ENCODE measurements around the gene ZBTB3.

The ZBTB3 gene

DNA sequence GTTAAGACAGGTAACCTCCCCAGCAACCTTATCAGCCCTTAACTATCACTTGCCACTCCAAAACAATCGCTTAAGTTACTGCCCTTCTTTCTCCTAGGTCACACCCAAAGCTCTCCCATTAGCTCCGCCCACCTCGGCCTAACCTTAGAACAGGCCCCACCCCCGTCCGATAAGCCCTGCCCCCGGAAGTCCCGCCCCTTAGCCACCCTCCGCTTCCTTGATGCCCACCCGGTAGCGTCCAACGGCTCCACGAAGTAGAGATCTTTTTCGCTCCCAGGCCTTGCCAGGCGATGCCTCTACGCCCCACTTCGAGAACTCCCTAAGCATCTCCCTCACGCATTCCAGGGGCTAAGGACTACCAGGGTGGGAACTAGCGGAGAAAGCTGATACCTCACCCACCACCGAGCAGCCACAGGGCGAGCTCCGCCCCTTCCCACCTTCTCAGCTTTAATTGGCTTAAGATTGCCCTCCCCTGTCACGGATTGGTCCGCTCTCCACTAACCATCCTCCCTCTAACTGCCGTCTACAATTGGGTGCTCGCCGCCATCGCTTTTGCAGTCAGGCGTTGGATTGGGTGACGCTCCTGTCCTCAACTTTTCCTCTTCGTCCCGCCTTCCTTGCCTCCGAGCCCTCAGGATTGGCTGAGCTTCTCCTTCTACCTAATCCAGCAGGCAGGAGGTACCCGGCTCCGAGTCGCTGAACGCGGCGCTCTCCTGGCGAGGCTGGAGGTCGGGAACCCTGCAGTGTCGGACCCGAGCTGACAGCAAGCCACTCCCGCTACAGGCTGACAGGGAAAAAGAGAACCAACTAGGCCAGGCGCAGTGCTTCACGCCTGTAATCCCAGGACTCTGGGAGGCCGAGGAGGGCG lies at the start of gene ZBTB3:
Gene ZBTB3, minus strand, starts transcription at position 425 of the 868 bp plus-strand sequence. CDS start 496 bp downstream, outside the sequence.
- in situ Hi-C loops (cut with MboI; ENCODE audit: low pct_unique_long_range_greater_than_20kb, low sequenced_read_pairs), result no loop called here
- DNase-seq, result peak; percentile 100

GRCh38 chr11:62801071-62801470 lies 47.1 kb upstream of the ZBTB3 start:
- in situ Hi-C loops (cut with MboI; ENCODE audit: low pct_unique_long_range_greater_than_20kb, low sequenced_read_pairs), result no loop called here
- DNase-seq, result no peak

GRCh38 chr11:62799486-62799885 lies 45.5 kb upstream of the ZBTB3 start:
- no peak for DNase-seq
- in situ Hi-C loops (cut with MboI; ENCODE audit: low pct_unique_long_range_greater_than_20kb, low sequenced_read_pairs), result no loop called here

GRCh38 chr11:62796281-62796680 lies 42.3 kb upstream of the ZBTB3 start:
- in situ Hi-C loops (cut with MboI; ENCODE audit: low pct_unique_long_range_greater_than_20kb, low sequenced_read_pairs), result no loop called here
- DNase-seq, result no peak

- DNase-seq, result no peak
- in situ Hi-C loops (cut with MboI; ENCODE audit: low pct_unique_long_range_greater_than_20kb, low sequenced_read_pairs), result no loop called here
Observed at GRCh38 chr11:62794201-62794775, 40.3 kb upstream of the ZBTB3 start.

- no peak for DNase-seq
- in situ Hi-C loops (cut with MboI; ENCODE audit: low pct_unique_long_range_greater_than_20kb, low sequenced_read_pairs), result no loop called here
Observed at GRCh38 chr11:62792202-62792575, 38.2 kb upstream of the ZBTB3 start.

DNA sequence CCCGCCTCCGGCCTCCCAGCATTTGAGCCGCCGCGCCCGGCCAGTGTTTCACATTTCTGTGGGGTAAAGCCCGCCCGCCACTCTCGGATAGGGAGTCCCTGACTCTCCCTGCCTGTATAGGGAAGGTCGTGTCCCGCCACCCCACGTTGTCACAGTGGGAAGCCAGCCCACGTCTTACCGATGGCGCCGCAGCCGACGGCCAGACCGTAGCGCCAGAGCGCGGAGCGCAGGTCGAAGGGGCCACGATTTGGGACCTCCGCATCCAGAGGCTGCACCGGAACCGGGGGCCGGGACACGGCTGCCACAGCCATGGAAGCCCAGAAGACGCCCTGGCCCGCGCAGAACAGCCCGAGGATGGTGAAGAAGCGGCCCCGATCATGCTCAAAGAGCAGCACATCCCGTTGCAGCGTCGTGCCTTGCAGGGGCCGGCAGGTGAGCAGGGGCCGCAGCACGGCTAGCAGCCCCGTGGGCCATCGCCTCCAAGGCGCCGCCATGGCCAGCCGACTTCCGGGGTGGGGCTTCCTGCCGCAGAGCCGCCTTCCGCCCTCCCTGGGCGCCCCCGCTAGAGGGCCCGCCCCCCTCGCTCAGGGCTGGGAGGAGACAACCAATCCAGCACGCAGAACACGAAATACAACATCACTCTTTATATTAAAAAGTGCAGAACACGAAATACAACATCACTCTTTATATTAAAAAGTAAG lies 37.7 kb upstream of the ZBTB3 start, which contains the start of gene TMEM223:
Gene TMEM223, minus strand, starts transcription at position 506 of the 701 bp plus-strand sequence. Its CDS starts 12 bp downstream, at position 494.
- peak; percentile 87 for DNase-seq
- in situ Hi-C loops (cut with MboI; ENCODE audit: low pct_unique_long_range_greater_than_20kb, low sequenced_read_pairs), result no loop called here

- in situ Hi-C loops (cut with MboI; ENCODE audit: low pct_unique_long_range_greater_than_20kb, low sequenced_read_pairs), result no loop called here
Observed at GRCh38 chr11:62789576-62789975, 35.6 kb upstream of the ZBTB3 start.

DNA sequence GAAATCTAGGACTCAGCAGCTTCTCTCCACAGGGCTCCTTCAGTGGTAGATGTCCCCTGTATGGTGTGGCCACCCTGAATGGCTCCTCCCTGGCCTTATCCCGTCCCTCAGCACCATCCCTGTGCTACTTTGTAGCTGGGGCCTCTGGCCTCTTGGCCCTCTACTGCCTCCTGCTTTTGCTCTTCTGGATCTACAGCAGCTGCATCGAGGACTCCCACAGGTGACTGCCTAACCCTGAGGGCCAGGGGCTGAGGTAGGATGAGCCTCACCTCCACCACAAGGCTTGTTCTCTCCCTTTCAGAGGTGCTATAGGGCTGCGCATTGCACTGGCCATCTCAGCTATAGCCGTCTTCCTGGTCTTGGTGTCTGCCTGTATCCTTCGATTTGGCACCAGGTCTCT lies 35.0 kb upstream of the ZBTB3 start:
- no peak for DNase-seq
- in situ Hi-C loops (cut with MboI; ENCODE audit: low pct_unique_long_range_greater_than_20kb, low sequenced_read_pairs), result no loop called here

More at GRCh38 chr11:62789576-62789975, 35.6 kb upstream of the ZBTB3 start:
- DNase-seq, result no peak

GRCh38 chr11:62787005-62787759 lies 33.2 kb upstream of the ZBTB3 start, which contains the start of gene TMEM179B:
Gene TMEM179B, plus strand, starts transcription at chr11:62787402. Its CDS starts 30 bp downstream, at chr11:62787432.
- DNase-seq, result peak; percentile 97
- in situ Hi-C loops (cut with MboI; ENCODE audit: low pct_unique_long_range_greater_than_20kb, low sequenced_read_pairs), result no loop called here

GRCh38 chr11:62786318-62787004 lies 32.5 kb upstream of the ZBTB3 start:
- in situ Hi-C loops (cut with MboI; ENCODE audit: low pct_unique_long_range_greater_than_20kb, low sequenced_read_pairs), result no loop called here
- peak; percentile 91 for DNase-seq

DNA sequence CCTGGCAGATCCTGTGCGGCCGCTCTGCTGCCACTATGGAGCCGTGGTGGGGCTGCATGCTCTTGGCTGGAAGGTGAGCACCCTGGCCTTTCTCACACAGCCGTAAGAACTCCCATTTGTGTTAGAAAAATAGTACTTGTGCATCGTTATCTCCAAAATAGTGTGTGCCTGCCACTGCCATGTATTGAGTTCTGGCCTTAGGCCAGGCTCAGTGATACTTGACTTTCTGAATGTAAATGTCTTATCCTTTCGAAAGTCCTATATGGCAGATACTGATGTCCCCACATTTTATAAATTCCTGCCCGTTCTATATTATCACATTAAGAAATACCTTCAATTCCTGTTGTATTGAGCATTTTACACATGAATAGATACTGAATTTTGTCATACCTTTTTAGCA lies 28.8 kb upstream of the ZBTB3 start:
- DNase-seq, result no peak
- in situ Hi-C loops (cut with MboI; ENCODE audit: low pct_unique_long_range_greater_than_20kb, low sequenced_read_pairs), result no loop called here

DNA sequence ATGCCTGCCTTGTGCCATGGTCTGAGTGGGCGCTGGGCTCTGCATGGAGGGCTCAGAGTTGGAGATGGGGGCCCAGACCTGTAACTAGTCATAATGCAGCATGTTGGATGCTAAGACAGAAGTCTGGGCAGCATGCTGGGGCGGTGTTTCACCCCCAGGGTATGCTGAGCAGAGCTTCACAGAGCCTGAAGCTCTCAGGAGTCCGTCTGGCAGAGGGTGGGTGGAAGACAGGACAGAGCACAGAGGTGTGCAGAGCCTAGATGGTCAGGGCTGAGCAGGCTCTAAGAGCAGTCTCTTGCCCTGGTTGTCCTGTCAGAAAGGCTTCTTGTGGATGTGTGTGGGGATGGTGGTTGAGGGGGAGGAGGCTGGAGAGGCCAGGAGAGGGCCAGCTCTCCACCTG lies 24.5 kb upstream of the ZBTB3 start:
- in situ Hi-C loops (cut with MboI; ENCODE audit: low pct_unique_long_range_greater_than_20kb, low sequenced_read_pairs), result no loop called here
- no peak for DNase-seq

DNA sequence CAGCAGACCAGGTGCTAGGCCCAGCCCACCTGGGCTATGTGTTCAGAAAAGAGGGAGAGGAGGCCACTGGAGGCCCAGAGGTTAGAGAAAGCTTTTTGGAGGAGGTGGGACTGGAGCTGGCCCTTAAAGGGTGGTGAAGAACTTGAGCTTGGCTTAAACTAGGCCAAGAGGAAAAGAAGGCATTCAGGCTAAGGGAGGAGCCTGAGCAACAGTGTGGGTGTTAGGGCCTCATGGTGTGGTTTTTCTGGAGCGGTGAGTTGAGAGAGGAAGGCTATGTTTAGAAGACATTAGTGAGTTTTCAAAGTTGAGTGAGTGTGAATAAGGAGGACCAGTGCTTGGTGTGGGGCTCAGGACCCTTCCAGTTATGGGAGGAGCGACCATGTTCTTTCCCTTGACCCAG lies 23.4 kb upstream of the ZBTB3 start:
- DNase-seq, result no peak
- in situ Hi-C loops (cut with MboI; ENCODE audit: low pct_unique_long_range_greater_than_20kb, low sequenced_read_pairs), result no loop called here

DNA sequence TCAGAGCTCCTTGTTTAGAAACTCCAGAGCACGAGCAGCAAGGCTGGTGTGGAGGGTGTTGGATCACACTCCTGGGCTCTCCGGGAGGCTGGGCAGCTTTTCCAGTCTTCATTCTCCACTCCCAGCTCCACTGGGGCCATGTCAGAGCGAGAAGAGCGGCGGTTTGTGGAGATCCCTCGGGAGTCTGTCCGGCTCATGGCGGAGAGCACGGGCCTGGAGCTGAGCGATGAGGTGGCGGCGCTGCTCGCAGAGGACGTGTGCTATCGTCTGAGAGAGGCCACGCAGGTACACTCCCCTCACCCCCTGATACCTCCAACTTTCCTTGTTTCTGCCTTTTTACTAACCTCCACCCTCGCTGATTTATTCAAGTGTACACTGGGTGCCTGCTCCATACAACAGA lies 21.7 kb upstream of the ZBTB3 start:
- in situ Hi-C loops (cut with MboI; ENCODE audit: low pct_unique_long_range_greater_than_20kb, low sequenced_read_pairs), result no loop called here
- DNase-seq, result no peak

DNA sequence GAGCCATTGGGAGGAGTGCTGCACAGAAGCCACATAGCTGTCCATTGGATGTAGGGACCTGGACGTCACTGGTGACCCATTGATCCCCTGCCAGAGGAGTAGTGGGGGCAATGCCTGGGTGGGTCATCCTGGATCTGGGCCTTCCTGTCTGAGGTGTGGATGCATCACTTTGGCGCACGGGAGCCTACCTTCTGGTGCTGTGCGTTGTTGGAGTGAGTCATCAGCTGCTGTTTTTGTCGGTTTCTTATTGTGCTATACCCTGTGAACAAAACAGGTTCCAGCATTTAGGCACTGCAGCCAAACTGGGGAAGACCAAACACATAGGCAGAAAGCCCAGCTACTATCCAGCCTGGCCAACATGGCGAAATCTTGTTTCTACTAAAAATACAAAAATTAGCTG lies 20.4 kb upstream of the ZBTB3 start:
- no peak for DNase-seq
- in situ Hi-C loops (cut with MboI; ENCODE audit: low pct_unique_long_range_greater_than_20kb, low sequenced_read_pairs), result no loop called here

DNA sequence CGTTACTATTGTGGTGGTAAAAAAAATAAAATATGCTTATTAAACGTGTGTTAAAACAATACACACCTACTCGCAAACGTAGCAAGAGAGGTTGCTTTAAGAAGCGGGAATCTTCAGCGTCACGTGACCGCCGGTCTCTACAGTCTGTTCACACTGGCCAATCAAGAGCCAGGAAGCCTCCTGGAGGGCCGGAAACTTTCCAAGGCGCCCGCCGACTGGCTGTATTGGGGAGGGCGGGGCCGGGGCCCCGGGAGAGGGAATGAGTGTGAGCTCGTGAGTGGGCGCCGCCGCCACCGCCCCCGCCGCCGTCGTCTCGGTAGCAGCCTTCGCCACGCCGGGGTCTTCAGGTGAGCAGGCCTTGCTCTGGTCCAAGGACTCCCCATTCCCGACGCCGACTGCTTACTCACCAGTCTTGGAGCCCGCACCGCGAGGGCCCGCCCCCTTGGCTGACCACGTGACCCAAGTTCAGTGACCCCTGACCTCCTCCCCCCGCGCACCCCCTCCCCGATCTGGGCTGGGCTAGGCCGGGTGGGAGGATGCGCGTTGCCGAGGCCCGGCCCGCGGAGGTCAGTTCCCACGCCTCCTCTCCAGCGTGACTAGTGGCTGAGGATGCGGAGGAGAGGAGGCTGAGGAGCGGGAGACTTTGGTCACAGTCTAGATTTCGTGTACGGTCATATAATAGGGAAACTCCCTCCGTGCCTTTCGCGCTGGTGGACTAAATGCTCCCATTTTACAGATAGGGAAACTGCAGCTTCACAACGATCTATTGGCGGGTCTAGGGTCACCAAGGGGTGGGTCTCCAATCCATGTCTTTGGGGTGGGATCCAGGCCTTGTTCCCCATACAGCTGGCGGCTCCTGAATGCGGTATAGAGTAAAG lies 17.4 kb upstream of the ZBTB3 start, which contains the start of gene TAF6L:
Gene TAF6L, plus strand, starts transcription at position 253 of the 878 bp plus-strand sequence. CDS start 4,388 bp downstream, outside the sequence.
- DNase-seq, result peak; percentile 96
- in situ Hi-C loops (cut with MboI; ENCODE audit: low pct_unique_long_range_greater_than_20kb, low sequenced_read_pairs), result no loop called here

GRCh38 chr11:62770778-62771143 lies 16.8 kb upstream of the ZBTB3 start:
- in situ Hi-C loops (cut with MboI; ENCODE audit: low pct_unique_long_range_greater_than_20kb, low sequenced_read_pairs), result no loop called here
- no peak for DNase-seq
